Activated CD8-positive, alpha-beta memory T cell treated with anti-CD3 and anti-CD28 coated beads for 24 hours (primary cell): ENCODE data around the gene MFAP3.
A peak's percentile ranks its signal among the peaks of the same experiment; 100 is the strongest.
"Not testable (repeated sequence)": the region's sequence is repeated elsewhere in the genome, so short reads cannot be mapped to it uniquely, and the experiment has no call there.

ENCODE experiments used
- DNase-seq: peaks from one replicate; pipeline ENCODE4 v3.0.0-alpha.2; 2020

MFAP3 gene

DNA sequence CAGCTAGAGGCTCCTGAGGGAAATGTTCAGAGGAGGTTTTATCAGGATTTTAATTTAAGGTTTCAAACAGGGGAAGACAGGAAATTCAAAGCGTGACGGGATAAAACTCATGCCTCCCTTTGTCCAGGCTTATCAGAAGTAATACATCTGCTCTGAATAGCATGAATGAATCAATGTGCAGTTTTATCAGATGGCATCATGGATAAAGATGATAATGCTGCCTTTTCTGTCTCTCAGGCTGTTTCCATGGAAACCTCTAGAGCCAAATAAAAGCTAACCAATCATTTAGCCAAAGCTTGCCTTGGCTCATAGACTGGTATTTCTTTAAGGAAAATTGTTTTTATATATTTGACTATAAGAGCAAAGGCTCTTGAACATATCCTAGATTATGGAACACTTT, 16.4 kb downstream of the MFAP3 start:
- no peak for DNase-seq

DNA sequence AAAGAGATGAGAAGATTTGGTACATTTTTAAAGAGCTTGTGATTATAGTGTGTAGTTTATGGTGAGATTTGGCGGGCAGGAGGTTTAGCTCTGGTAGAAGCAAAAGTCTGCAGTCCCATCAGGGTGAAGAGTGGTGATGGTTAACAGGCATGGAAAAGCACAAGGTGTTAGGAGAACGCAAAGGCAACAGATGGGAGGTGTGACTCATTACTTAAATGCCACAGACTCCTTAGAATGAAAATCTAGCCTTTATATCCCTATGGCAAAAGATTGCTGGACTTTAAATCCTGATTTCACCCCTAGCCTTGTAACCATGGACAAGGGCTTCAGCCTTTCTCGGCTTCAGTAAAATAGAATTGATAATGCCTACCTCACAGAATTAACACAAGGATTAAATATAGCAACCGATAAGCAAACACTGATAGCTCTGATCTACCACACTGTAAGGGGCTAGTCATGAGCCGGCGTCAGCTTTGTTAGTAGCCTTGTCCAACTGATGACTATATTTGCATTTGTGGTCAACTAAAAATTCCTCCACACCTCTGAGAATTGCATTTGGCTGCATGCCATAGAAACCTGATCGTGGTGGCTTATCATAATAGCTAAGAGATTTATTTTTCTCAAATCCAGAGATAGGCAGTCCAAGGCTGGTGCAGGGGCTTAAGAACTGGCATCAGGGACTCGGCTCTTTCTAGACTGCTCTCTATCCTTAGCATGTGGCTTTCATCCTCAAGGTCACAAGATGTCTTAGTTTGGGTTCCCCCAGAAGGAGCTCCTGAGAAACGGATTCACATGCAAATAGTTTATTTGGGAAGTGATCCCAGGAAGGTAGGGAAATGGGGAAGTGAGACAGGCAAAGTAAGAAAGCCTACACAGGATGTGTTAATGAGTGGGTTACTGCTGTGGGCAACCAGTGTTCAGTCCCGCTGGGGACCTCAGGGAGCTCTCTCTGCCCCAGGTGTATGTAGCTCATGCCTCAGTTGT, 19.6 kb downstream of the MFAP3 start:
- no peak for DNase-seq

DNA sequence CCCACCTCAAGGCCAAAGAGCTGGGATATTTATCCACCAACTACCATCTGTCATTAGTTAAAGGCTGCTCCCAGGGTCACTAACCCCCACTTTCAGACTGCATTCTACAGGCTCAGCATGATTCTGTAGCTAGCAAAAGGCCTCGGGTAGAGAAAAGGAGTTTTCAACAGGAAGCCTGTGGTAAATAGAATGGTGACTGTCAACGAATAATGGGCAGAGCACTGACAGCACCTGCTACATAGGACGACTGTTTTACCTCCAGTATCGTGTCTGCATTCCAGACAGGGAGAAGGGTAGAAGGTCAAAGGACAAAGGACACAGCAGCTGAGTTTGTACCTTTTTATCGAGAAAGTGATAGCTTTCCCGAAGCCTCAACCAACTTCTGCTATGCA, 20.3 kb downstream of the MFAP3 start:
- no peak for DNase-seq

DNA sequence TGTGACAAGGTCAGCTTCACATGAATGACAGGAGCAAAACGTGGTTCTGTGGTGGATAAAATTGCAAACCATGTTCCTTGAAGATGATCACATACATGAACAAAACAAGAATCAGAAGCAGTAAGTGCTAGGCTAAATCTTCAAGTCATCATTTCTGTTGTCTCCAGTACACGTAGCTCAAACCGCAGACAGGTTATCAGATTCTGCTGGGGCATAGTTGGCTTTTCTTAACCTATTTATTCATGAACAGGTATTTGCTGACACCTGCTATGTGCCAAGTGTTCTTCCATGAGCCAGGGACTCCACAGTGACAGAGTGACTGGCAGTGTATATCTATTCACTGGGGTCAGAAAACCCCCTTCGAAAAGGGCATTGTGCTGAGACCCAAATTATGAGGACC, 20.8 kb downstream of the MFAP3 start:
- no peak for DNase-seq

DNA sequence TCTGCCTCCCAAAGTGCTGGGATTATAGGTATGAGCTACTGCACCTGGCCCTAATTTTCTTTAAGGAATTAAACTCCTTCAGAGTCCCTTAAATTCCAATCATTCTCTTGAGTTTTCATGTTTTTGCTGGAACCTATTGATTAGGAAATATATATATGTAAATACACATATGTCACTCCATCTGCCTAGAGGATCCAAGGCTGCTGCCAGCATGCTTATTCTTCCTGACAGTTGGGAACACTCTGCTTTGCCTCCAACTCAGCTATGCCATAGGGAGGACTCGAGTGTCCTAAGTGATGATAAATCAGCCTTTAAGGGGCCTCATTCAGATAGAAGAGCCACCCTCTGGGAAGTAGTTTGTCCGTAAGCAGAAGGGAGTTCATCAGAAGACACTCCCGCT, 21.8 kb downstream of the MFAP3 start:
- no peak for DNase-seq

DNA sequence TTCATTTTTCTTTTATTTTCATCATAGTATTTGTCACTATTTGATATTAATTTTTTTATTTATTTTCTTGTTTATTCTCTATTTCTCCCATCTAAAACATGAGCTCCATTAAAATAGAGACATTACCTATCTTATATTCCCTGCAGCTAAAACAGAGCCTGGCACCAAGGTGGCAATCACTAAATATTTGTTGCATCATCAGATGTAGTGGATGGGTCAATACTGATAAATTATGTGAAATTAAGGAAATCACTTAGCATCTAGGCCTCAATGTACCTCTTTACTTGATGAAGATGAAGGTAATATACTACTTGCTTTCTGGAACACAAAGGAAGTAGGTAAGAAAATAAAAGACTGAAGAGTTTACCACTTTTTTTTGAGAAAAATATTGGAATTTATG, 24.6 kb downstream of the MFAP3 start:
- no peak for DNase-seq

GRCh38 chr5:154065971-154066370, 27.2 kb downstream of the MFAP3 start:
- DNase-seq, result no peak

- not testable (repeated sequence) for DNase-seq
Measured at GRCh38 chr5:154069854-154070253, 31.1 kb downstream of the MFAP3 start.

- no peak for DNase-seq
Measured at GRCh38 chr5:154071799-154072413, 33.1 kb downstream of the MFAP3 start.

- DNase-seq, result peak; percentile 94
Measured at GRCh38 chr5:154072414-154073171, 33.8 kb downstream of the MFAP3 start.

- no peak for DNase-seq
Measured at GRCh38 chr5:154076240-154076922, 37.6 kb downstream of the MFAP3 start.

DNA sequence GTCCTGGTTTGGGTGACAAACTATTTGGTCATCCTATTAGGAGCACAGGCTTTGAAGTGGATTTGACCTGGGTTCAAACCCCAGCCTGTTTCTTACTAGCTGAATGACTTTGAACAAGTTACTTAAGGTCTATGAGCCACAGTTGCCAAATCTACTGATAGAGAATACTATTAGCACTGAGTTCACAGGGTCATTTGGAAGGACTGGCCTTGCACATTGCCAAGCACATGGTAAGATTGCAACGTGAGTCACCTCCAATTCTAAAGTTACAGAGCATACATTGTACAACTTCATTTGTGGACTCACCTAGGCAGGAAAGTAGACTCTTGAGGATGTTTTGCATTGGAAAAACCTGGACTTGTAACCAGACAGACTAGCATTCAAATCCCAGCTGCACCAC, 38.9 kb downstream of the MFAP3 start:
- no peak for DNase-seq

GRCh38 chr5:154078272-154078671, 39.5 kb downstream of the MFAP3 start:
- no peak for DNase-seq

DNA sequence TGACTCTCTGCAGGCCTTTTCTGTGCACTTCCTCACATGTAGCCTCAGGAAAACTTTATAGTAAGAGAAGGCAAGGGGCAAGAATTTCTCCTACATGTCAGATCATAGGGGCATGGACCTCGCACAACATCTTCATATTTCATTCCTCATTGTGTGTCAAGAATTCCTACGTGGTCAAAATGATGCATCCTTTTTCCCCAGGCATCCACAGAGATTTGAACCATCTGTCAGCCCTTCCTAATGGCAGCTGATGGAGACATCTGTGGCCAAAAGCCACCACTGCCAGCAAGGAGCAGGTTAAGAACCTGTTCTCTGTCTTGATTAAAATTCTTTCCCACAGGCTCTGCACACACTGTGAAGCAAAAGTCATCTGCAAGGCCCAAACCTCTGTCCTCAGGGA, 42.5 kb downstream of the MFAP3 start:
- no peak for DNase-seq

- DNase-seq, result no peak
Measured at GRCh38 chr5:154084062-154084639, 45.4 kb downstream of the MFAP3 start.

- DNase-seq, result no peak
Measured at GRCh38 chr5:154086146-154086545, 47.4 kb downstream of the MFAP3 start.

DNA sequence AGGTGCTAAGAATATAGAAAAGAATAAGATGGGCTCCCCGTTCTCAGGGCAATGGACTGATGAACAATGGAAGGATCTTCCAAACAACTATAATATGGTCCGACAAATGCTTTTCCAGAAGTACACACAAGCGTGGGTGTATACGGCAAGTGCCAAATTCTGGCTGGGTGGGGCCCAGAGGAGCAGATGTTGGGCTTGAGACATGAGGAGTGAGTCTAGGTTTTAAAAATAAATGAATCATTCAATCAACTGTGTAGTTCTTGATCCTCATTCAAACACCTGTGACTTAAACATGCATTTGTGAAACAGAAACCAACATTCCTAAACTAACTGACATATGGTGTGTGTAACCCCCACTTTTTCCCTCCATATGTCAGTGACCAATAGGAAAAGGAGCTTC, 47.9 kb downstream of the MFAP3 start:
- DNase-seq, result no peak

DNA sequence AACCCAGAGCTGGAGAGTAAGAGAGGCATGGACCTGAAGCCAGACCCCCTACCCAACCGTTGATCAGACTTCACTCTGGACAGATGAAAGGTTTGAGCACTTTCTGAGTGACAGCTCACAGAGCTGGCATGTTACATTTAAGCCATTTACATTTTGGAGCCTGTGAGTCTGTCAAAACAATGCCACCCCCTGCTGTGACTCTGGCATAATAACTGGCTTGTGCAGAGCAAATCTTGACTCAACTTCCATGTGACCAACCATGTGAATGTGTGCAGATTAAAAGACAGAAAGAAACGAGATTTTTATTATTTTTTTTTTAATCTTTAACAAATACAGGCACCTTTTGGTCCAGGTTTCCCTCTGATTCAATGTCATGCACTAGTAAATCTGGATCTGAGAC, 48.5 kb downstream of the MFAP3 start:
- DNase-seq, result no peak

GRCh38 chr5:154088801-154089200, 50.0 kb downstream of the MFAP3 start:
- no peak for DNase-seq

DNA sequence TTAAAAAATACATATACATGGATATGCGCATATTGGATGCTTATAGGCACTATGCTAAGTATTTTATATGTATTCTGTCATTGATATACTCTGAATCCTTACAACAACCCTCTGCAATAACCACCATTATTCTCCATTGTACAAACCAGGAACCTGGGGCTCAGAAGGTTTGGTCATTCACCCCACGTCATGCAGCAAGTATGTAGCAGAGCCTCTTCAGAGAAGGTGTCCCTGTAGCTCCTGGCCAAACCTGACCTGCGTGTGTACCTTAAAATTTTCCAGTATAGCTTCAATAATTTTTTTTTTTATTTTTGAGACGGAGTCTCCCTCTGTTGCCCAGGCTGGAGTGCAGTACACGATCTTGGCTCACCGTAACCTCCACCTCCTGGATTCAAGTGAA, 51.9 kb downstream of the MFAP3 start:
- no peak for DNase-seq

DNA sequence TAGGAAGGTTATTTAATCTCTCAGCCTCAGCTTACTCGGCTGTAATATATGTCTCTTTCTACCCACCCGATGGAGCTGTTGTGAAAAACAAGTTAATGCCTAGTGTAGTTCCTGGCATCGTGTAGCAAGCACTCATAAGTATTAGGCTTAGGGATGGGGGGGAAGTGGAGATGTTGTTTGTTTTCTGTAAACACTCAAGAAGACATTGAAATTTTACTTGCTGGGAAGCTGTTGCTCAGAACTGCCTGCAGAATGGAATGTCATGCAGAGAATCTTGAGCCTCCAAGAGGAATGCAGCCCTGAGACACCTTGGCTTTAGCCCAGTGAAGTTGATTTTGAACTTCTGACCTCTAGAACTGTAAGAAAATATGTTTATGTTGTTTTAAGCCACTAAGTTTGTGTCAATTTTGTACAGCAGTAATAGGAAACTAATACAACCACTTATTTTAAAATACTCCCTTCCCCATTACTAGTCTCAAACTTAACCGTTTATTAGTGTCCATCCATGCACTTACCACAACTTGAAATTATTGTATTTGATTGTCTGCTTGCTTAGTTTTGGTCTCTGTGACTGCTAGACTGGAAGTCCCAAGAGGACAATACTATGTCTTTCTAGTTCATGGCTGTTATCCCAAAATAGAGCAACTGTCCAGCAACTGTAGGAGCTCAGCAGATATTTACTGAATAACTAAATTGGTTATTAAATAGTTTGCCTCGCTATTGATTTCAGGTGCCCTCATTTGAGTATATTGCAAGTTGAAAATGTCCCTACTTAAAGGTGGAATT, 53.8 kb downstream of the MFAP3 start:
- no peak for DNase-seq

GRCh38 chr5:154093142-154093532, 54.4 kb downstream of the MFAP3 start:
- DNase-seq, result no peak
